Left renal pelvis (tissue), 4 donors: ENCODE data around the gene DTX4. TPM values are rescaled to one million over a fixed set of nuclear protein-coding genes. Genes with fewer than 3 reads are reported as not detected.

Experiments used
- DNase-seq, 4 donors: peaks; one replicate each; pipeline ENCODE4 v3.0.0-alpha.2; 2013; ENCODE audit warnings: low read depth in 4 of 4, low spot score in 3 of 4
- polyA plus RNA-seq, 4 donors: library from polyadenylated mRNA; unstranded; fragments of 120-200 nt; gene quantifications; one replicate each; pipeline ENCODE4 v1.2.1, GENCODE V29; 2013; ENCODE audit not compliant: insufficient read length in 4 of 4

The DTX4 gene
- polyA plus RNA-seq, 4 donors: 31.2 to 43.5 (median 42.5) TPM

DNA sequence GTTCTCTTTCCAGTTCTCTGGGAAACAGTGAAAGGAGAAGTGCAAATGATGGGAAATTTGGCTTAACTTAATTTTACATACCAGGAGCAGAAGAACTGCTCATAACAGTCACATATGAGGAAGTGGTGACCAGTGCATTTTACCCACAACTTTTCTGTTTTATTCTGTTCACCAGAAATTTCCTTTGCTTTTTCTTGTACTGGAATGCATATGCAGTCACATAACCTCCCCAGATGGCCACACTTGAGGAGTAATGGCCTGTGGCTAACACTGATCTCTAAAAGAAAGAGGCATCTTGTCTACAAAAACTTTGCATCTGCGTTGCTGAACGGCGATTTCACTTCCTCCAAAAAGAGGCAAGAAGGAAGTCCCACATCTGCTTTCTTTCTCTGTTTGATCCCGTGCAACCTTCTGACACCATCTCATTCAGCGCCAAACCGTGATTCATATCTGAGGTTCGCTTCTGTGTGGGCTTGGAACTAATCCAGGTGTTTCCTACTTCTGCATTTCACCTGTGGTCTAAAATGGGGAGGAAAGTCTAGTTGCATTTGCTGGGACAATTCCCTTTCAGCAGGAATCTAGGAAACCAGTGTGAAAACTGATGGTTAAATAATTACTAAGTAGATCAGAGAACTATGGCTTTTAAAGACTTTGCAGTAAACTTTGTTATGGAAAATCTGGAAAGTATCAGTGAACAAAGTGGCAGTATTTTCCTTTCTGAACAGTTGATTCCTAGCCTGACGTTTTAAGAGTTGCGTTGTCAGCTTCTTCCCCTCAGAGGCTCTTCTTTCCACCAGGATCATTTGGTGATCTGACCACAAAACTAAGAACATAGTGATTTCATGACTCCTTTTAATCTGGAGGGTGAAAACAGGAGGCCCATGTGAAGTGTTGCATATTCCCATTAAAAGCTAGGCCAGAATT, 45.0 kb downstream of the DTX4 start:
- DNase-seq: no peak

DNA sequence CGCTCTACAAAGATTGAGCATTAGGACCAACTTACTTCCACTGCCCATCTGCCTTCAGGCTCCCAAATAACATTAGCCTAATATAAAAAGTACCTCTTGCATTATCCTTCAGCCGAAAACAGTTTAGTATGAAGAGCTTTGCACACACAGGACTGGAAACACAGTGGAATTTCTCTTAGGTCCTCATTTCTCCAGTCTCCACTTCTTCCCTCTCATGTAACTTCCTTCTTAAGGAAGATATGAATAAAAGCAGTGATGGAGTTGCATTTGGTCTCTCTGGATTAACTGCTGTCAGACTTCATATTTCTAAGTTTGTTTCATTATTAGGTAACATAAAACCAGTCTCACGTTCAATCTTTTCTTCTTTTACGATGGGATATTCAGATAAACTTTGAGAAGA, 46.4 kb downstream of the DTX4 start:
- DNase-seq: no peak

DNA sequence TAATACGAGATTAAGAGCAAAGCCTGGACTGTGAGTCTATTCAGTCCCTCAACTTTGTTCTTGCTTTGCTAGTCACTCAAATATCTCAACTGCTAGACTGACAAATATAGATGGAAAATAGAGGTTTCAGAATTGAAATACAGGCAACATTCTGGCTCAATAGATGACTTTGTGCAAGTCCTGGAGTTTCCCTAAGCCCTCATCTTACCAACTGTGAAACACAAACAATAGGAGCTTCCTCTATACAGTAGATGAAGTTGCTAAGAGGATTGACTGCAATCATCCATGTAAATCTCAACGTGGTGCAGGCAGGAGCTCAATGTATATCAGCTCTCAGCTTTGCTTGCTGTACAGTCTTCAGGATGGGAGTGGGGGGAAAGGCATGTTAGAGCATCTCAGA, 47.0 kb downstream of the DTX4 start:
- no peak for DNase-seq

DNA sequence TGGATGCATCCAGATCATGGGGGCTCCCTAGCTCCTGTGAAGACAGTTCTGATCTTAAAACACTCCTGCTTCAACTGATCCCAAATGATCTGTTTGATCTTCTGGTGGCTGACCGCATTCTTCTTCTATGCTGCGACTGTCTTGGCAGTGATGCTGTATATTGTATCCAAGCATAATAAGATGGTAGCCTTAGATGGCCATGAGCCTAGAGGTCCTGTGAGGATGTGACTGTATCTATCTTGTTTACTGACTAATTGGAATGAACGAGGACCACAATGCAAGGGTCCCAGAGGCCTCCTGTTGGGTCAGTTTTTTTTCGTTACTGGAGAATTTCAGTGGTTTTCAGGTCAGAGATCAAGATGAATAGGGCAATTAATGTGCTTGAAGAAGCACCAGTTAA, 47.9 kb downstream of the DTX4 start:
- no peak for DNase-seq

GRCh38 chr11:59221441-59221840, 49.5 kb downstream of the DTX4 start:
- no peak for DNase-seq

DNA sequence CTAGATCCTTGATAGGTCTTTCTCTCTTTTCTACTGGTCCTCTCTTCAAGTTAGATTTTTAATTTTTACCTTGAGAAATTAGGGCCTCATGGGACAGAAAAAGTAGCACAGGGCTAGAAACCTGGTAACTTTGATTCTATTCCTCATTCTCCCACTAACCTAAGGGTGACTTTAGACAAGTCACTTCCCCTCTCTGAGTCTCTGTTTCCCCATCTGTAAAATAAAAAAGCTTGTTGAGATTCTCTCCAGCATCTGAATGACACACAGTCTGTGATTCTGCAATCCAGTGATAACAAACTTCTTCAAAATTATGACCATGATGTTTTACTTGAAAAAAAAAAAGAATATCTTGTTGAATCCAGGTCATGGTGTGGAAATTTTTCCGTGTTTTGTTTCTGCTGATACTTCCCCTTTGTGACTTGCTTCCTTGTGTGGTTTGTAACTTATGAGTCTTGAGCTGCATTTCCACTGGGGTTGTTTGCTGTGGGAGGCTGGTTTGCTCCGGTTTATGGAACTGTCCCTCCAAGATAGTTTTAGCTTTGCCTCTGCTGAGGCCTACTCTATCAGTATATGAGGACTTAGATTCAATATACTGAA, 50.6 kb downstream of the DTX4 start:
- no peak for DNase-seq

DNA sequence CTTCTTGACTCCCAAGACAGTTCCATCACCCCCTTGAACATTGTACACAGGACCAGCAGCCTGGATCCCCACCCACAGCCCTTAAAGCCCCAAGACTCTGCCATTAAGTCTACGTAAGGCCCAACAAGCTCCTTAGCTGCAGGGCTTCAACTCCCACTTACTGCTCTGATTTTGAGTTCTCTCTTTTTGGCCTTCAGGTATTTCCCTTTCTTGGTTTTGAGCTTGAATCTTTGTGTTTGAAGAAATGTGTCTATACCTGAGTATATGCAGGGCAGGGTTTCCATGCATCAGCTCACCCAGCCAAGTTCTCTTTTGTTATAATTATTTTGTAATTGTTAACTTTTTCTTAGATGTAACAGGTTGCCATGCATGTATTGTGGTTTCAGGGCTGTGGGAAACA, 51.2 kb downstream of the DTX4 start:
- no peak for DNase-seq

DNA sequence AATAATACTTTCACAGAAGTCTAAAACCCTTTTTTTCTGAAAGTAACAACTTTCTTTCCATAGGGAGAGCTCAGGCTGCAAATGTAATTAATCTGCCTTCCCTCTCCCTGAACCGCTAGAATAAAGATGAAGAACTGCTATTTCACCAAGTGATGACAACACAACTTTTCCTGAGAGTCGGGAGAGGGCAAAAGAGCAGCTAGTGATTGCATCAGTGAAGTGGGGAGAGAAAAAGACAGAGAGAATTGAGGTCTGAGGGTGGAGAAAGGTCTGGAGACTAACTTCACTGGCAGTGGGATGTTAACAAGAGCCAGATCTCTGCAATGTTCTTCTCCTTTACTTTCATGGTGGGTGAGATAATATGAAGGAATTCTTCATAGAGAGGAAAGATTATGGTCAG, 51.7 kb downstream of the DTX4 start:
- DNase-seq: no peak

DNA sequence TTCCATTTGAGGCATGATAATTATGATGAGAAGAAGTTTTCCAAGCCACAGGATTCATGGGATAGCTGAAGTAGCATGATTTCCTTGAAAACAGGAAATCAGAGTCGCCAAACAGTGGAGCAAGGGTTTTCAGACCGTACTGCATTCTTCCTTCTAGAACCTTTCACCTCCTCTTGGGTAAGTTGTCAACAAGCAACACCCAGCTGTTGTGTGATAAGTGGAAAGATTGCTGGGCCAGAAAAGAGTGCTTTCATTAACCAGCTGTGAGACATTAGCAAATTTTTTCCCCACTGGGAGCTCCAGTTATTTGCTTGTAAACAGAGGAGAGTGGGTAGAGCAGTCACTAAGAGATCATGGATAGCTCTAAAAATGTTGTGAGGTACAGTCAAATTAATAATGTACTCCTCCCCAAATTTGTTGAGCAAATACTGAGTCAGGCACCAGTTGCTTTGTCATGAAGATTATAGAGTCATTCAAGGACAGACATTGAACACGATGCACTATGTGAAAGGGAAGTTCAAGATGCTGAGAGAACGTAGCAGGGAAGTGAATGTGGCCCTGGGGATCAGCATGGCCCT, 52.5 kb downstream of the DTX4 start:
- no peak for DNase-seq

DNA sequence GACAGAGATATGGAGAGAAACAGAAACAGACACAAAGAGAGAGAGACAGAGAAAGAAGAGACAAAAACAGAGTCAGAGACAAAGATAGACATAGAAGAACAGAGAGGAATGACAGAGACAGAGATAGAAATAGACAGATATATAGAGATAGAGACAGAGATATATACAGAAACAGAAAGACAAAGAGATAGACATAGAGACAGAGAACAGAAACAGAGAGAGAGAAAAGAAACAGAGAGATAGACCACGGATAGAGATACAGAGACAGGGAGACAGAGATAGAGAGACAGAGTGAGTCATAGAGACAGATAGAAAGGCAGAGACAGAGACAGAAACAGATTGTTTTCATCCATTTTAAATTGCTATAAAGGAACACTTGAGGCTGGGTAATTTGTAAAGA, 53.1 kb downstream of the DTX4 start:
- DNase-seq: no peak

DNA sequence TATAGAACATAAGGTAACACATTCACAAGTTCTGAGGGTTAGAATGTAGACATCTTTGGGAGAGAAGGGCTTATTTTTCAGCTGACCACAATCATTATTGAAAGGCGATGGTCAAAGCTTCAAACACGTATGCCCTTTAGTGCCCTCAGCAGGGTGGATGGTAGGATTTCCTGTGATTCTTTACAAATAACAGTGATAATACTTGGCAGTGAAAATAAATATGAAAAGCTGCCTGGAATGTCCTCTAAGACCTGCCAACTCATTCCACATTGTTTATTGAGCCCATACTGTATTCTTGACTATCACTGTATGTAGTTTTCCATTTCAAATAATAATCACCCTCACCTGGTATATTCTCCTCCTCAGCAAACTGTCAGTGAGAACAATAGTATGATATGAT, 54.5 kb downstream of the DTX4 start:
- DNase-seq: no peak

- DNase-seq: no peak
Measured at GRCh38 chr11:59240322-59240721, 68.4 kb downstream of the DTX4 start.

DNA sequence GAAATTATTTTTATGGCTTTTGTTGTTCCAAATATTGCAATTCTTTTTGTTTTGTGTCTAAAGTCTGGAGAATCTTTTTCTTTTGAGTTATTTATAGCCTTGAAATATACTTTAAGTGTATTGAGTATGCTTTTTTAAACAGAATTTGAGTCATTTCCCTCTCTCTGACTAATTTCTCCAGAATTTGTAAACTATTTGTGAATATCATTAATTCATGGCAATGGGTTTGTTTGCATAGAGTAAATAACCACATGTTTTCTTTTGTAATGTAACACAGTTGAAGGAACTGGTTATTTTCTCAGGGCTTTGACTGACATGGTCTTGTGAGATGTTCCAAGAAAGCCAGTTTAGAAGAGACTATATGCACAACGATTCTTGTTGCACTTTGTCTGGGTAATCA, 71.7 kb downstream of the DTX4 start:
- no peak for DNase-seq

DNA sequence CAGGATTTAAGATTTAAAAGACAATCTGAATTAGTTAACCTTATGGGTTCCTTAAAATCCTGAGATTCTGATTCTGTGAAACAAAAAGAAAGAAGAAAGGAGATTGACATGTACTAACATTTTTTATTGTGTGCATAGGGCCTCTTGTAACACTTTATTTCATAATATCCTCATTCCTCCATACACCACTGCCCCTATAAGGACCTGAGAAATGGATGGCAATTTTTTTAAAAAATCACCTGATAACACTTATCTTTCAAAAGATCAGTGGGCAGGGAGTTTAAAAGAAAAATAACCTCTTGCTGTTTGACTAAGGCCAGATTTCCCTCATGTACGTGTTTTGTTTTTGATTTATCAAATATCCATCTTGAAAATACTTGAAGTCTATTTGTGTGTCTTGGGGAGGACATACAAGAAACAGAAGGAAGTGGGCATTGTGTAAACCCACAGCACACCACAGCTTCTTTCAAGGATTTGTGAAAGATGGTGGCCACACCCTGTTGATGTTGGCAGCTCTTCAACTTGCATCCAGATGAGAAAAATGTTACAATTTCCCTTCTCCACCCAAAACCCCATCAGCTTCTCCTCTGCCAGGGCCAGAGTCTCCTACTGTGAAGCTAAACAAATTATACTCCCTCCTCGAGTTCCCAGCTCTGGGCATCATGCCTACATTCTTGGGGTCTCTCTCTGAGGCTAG, 75.7 kb downstream of the DTX4 start:
- no peak for DNase-seq

DNA sequence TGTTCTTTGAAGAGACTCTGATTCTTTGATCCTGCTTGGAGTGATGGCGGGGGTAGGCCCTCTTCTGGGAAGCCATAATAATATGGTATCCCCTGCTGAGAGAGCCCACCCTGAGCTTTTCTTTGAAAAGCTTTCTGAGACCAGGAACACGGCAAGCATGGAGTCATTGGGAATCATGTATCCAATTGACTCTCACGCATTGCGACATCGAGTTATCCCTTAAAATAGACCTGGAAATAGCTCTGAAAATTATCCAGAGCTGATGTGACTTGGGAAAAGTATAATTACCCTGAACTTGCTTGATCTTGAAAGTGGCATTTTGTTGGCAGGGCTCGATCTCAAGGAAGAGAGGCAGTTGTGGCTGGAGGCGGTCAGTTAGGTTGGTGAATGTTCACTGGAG, 77.6 kb downstream of the DTX4 start:
- no peak for DNase-seq

GRCh38 chr11:59253001-59253400, 81.1 kb downstream of the DTX4 start:
- DNase-seq: no peak

GRCh38 chr11:59254286-59254685, 82.4 kb downstream of the DTX4 start:
- no peak for DNase-seq

- DNase-seq: no peak
Measured at GRCh38 chr11:59255281-59255680, 83.3 kb downstream of the DTX4 start.
